ENCODE results near the gene RNF208. TPM values are rescaled to one million over a fixed set of nuclear protein-coding genes. Genes with fewer than 3 reads are reported as not detected.

Gene RNF208
- total RNA-seq, 3 donors from 2014 or later = 1.5 to 2.9 (median 1.8) TPM

DNA sequence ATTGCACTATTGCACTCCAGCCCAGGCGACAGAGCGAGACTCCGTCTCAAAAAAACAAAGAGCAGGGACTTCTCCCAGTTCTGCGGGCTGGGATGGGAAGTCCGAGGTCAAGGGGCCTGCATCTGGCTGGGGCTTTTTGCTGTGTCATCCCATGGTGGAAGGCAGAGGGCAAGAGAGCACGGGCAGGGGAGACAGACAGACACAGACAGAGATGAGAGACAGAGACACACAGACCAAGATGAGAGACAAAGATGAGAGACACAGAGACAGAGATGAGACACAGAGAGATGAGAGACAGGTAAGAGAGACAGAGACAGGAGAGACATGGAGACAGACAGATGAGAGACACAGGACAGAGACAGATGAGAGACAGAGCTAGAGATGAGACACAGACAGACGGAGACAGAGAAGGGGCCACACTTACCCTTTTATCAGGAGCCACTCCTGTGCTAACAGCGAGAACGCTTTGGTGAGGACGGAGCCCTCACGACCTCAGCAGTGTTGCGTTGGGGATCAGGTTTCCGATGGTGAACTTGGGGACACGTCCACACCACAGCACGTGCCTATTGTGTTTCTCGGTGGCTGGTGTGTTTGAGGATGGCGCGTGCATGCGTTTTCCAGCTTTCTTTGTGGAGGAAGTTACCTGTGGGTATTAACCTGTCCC, 46.6 kb upstream of the RNF208 start:
- DNase-seq (ENCODE audit: low spot score in 2 of 2) = no peak
- Histone ChIP-seq H3K36me3 (peaks cover 5% of the 10 kb centered on the region), H3K4me3 (no peak overlapping the region), H3K9me3 (no peaks in the 10 kb centered on the region), H3K27me3 (no peaks in the 10 kb centered on the region), H3K27ac (peak overlapping the region; percentile 71 to 84), H3K4me1 (peaks cover 0 to 3% of the 10 kb centered on the region in 2 donors)
- TF ChIP-seq CTCF (IDR thresholded peaks at IDR 0.05) (no peak), POLR2A (IDR thresholded peaks at IDR 0.05) (no peak), POLR2AphosphoS5 (IDR thresholded peaks at IDR 0.05) (no peak)
- intact Hi-C loops (cut with DNase I; ENCODE audit: low total_unique reads) = loop anchor here (1.0 kb wide), 1 partner anchor 33 kb away; no protein-coding TSS in a partner anchor

DNA sequence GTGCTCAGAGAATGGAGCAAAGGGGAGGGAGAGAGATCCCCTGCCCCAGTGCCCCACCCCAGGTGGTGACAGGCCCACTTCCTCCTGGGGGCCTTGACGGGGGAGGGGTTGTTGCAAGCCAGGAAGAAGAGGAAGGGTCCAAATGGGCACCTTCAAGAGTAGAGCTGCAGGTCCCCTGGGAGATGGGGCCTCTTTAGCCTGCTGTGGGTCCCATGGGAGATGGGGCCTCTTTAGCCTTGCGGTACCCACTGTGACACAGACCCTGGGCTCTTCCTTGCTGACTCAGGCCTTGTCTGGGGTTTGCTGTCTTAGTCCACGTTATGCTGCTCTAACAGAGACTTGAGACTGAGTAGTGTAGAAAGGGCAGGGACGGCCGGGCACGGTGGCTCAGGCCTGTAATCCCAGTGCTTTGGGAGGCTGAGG, 45.9 kb upstream of the RNF208 start:
- peak overlapping the region; percentile 15 to 71 for H3K27ac ChIP-seq
- H3K4me3 ChIP-seq = no peak overlapping the region
- no peaks in the 10 kb centered on the region for H3K9me3 ChIP-seq
- H3K36me3 ChIP-seq = peaks cover 5% of the 10 kb centered on the region
- intact Hi-C loops (cut with DNase I; ENCODE audit: low total_unique reads) = no loop called here
- TF ChIP-seq CTCF (IDR thresholded peaks at IDR 0.05) = no peak
- peaks cover 0 to 3% of the 10 kb centered on the region in 2 donors for H3K4me1 ChIP-seq
- DNase-seq (ENCODE audit: low spot score in 2 of 2) = no peak
- H3K27me3 ChIP-seq = no peaks in the 10 kb centered on the region

GRCh38 chr9:137266585-137267453, 44.8 kb upstream of the RNF208 start:
- intact Hi-C loops (cut with DNase I; ENCODE audit: low total_unique reads) = no loop called here
- H3K4me3 ChIP-seq = no peak overlapping the region
- H3K36me3 ChIP-seq = no peaks in the 10 kb centered on the region
- no peak for TF ChIP-seq POLR2A (IDR thresholded peaks at IDR 0.05)
- no peak for TF ChIP-seq POLR2AphosphoS5 (IDR thresholded peaks at IDR 0.05)
- no peak for TF ChIP-seq CTCF (IDR thresholded peaks at IDR 0.05)
- H3K4me1 ChIP-seq = peaks cover 0 to 3% of the 10 kb centered on the region in 2 donors
- DNase-seq (ENCODE audit: low spot score in 2 of 2) = no peak
- H3K27ac ChIP-seq = no peak overlapping the region
- H3K9me3 ChIP-seq = no peaks in the 10 kb centered on the region
- H3K27me3 ChIP-seq = no peaks in the 10 kb centered on the region

GRCh38 chr9:137266162-137266527, 44.1 kb upstream of the RNF208 start:
- peaks cover 0 to 3% of the 10 kb centered on the region in 2 donors for H3K4me1 ChIP-seq
- H3K27ac ChIP-seq = no peak overlapping the region
- no peak overlapping the region for H3K4me3 ChIP-seq
- H3K27me3 ChIP-seq = no peaks in the 10 kb centered on the region
- no peaks in the 10 kb centered on the region for H3K9me3 ChIP-seq
- no peak for DNase-seq (ENCODE audit: low spot score in 2 of 2)
- intact Hi-C loops (cut with DNase I; ENCODE audit: low total_unique reads) = no loop called here
- TF ChIP-seq CTCF (IDR thresholded peaks at IDR 0.05) = no peak
- no peak for TF ChIP-seq POLR2A (IDR thresholded peaks at IDR 0.05)
- no peak for TF ChIP-seq POLR2AphosphoS5 (IDR thresholded peaks at IDR 0.05)
- no peaks in the 10 kb centered on the region for H3K36me3 ChIP-seq

All from breast epithelium (tissue), 4 donors.